ENCODE data around the gene VGLL4. TPM values are rescaled to one million over a fixed set of nuclear protein-coding genes. Genes with fewer than 3 reads are reported as not detected.
A peak's percentile ranks its signal among the peaks of the same experiment; 100 is the strongest.

VGLL4 gene
- polyA plus RNA-seq, 2 of the 4 experiments (the other 2 are of a cell fraction), result 24.7 to 28.1 TPM

- Histone ChIP-seq H3K4me2 (peak overlapping the region; percentile 16; the same call in 1 of the 3 replicates), H3K4me1 (peaks cover 14% of the 10 kb centered on the region), H3K4me3 (no peak overlapping the region), H3K27ac (no peak overlapping the region), H3K9me3 (no peaks in the 10 kb centered on the region)
- CTCF ChIA-PET, result interaction anchor here (0.7 kb wide), 3 partner anchors 8 to 898 kb away, joined by 3 read pairs; no protein-coding TSS in a partner anchor
- 97% methylated on average over 3 of the region's 3 CpGs for WGBS (ENCODE audit: missing lambda C conversion rate)
- DNase-seq (ENCODE audit: low read depth in 1 of 2, low spot score in 1 of 2), result no peak
- ATAC-seq, result no peak
- TF ChIP-seq RFX5 (IDR thresholded peaks at IDR 0.05), result no peak
- TF ChIP-seq FOXS1 (CRISPR knock-in tag; IDR thresholded peaks at IDR 0.05), result no peak
- TF ChIP-seq, protein P1, sequence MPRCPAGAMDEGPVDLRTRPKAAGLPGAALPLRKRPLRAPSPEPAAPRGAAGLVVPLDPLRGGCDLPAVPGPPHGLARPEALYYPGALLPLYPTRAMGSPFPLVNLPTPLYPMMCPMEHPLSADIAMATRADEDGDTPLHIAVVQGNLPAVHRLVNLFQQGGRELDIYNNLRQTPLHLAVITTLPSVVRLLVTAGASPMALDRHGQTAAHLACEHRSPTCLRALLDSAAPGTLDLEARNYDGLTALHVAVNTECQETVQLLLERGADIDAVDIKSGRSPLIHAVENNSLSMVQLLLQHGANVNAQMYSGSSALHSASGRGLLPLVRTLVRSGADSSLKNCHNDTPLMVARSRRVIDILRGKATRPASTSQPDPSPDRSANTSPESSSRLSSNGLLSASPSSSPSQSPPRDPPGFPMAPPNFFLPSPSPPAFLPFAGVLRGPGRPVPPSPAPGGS (IDR thresholded peaks at IDR 0.05), result no peak
- no peak for TF ChIP-seq POLR2A (IDR thresholded peaks at IDR 0.05; ENCODE audit: low read length)
- TF ChIP-seq SREBF2 (IDR thresholded peaks at IDR 0.05), result no peak
- no peak for TF ChIP-seq CEBPB (IDR thresholded peaks at IDR 0.05)
- TF ChIP-seq CHD4 (IDR thresholded peaks at IDR 0.05; ENCODE audit: borderline replicate concordance), result no peak
- no peak for TF ChIP-seq ATOH8 (CRISPR knock-in tag; IDR thresholded peaks at IDR 0.05; ENCODE audit: low read depth)
- no peak for TF ChIP-seq REST (IDR thresholded peaks at IDR 0.05)
- no peak for TF ChIP-seq E2F6 (IDR thresholded peaks at IDR 0.05; ENCODE audit: borderline replicate concordance, low read depth)
- no peak for TF ChIP-seq TFCP2L1 (CRISPR knock-in tag; IDR thresholded peaks at IDR 0.05)
- no peak for TF ChIP-seq TP53 (CRISPR knock-in tag; IDR thresholded peaks at IDR 0.05)
- TF ChIP-seq, protein P2, sequence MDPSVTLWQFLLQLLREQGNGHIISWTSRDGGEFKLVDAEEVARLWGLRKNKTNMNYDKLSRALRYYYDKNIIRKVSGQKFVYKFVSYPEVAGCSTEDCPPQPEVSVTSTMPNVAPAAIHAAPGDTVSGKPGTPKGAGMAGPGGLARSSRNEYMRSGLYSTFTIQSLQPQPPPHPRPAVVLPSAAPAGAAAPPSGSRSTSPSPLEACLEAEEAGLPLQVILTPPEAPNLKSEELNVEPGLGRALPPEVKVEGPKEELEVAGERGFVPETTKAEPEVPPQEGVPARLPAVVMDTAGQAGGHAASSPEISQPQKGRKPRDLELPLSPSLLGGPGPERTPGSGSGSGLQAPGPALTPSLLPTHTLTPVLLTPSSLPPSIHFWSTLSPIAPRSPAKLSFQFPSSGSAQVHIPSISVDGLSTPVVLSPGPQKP (IDR thresholded peaks at IDR 0.05; ENCODE audit: low read depth, low read length), result no peak
- POLR2A ChIA-PET, result interaction anchor here (0.6 kb wide), 1 partner anchor 19 kb away, joined by 3 read pairs; no protein-coding TSS in a partner anchor
- no peak for FAIRE-seq
Observed at GRCh38 chr3:11691767-11692531, 48.2 kb upstream of the VGLL4 start.

GRCh38 chr3:11690863-11691766 is 47.4 kb upstream of the VGLL4 start:
- ChIA-PET POLR2A (interaction anchor here (0.6 kb wide), 1 partner anchor 20 kb away, joined by 3 read pairs; no protein-coding TSS in a partner anchor), CTCF (interaction anchor here (0.7 kb wide), 1 partner anchor 9 kb away, joined by 3 read pairs; no protein-coding TSS in a partner anchor)
- peak; percentile 23 to 47; a peak in 3 of 6 replicates for ATAC-seq
- WGBS (ENCODE audit: missing lambda C conversion rate), result 76% methylated on average over 8 of the region's 8 CpGs
- FAIRE-seq, result no peak
- Histone ChIP-seq H3K4me3 (no peak overlapping the region), H3K9me3 (no peaks in the 10 kb centered on the region), H3K4me2 (peak overlapping the region; percentile 16; the same call in 1 of the 3 replicates), H3K27ac (no peak overlapping the region), H3K4me1 (peaks cover 14% of the 10 kb centered on the region)
- no peak for DNase-seq (ENCODE audit: low read depth in 1 of 2, low spot score in 1 of 2)
- TF ChIP-seq RARB (CRISPR knock-in tag; IDR thresholded peaks at IDR 0.05) (no peak), CEBPB (IDR thresholded peaks at IDR 0.05) (no peak), TFCP2L1 (CRISPR knock-in tag; IDR thresholded peaks at IDR 0.05) (no peak), ZFP36 (IDR thresholded peaks at IDR 0.05; ENCODE audit: borderline replicate concordance, partially characterized antibody) (no peak), MAZ (IDR thresholded peaks at IDR 0.05; ENCODE audit: borderline replicate concordance, low read depth, low read length) (no peak), KDM1A (IDR thresholded peaks at IDR 0.05; ENCODE audit: low read depth) (no peak), EP300 (IDR thresholded peaks at IDR 0.05) (no peak), HOXB5 (CRISPR knock-in tag; IDR thresholded peaks at IDR 0.05) (no peak), JUN (IDR thresholded peaks at IDR 0.05) (no peak), GATA3 (IDR thresholded peaks at IDR 0.05; ENCODE audit: borderline replicate concordance) (no peak), SMC3 (IDR thresholded peaks at IDR 0.05) (no peak), ESRRA (IDR thresholded peaks at IDR 0.05; ENCODE audit: borderline replicate concordance, low read length) (no peak), NFE2L2 (conservative IDR thresholded peaks at IDR 0.05; ENCODE audit: low read length) (no peak), BHLHE40 (IDR thresholded peaks at IDR 0.05; ENCODE audit: low read depth, low read length) (no peak), RAD21 (conservative IDR thresholded peaks at IDR 0.05 in 1 of 2, IDR thresholded peaks at IDR 0.05 in 1 of 2) (no peak)
- TF ChIP-seq, protein P3, sequence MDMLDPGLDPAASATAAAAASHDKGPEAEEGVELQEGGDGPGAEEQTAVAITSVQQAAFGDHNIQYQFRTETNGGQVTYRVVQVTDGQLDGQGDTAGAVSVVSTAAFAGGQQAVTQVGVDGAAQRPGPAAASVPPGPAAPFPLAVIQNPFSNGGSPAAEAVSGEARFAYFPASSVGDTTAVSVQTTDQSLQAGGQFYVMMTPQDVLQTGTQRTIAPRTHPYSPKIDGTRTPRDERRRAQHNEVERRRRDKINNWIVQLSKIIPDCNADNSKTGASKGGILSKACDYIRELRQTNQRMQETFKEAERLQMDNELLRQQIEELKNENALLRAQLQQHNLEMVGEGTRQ (IDR thresholded peaks at IDR 0.05), result no peak

Measured in A549 (cell line).